GM18499 (cell line): ENCODE results near the gene ATP1A1.

Experiments used
- ATAC-seq: cut with Tn5 transposase; IDR thresholded peaks from one replicate; pipeline ENCODE4 v1.9.1; 2021; ENCODE audit warnings: moderate number of reproducible peaks; ENCODE audit not compliant: insufficient read depth, unreplicated experiment

Gene ATP1A1

DNA sequence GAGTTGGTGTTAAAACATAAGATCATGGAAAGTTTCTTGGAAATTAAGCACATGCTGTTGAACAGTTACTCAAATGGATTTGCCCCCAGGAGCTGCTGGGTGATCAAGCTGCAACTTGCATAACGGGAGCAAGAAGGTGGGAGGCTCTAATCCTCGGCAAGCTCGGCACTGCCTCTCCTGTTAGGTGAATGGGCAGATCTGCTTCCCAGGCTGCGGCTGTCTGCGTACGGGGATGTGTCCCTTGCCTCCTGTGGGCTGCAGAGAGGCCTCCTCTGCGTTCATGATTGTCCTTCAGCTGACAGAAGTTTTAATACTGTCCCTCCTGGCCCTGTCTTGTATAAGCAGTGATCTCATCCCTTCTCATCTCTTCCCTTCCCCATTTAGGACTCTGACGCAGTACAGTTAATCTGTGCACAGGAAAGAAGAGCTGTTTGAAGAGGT lies 36.7 kb downstream of the ATP1A1 start:
- no peak for ATAC-seq

DNA sequence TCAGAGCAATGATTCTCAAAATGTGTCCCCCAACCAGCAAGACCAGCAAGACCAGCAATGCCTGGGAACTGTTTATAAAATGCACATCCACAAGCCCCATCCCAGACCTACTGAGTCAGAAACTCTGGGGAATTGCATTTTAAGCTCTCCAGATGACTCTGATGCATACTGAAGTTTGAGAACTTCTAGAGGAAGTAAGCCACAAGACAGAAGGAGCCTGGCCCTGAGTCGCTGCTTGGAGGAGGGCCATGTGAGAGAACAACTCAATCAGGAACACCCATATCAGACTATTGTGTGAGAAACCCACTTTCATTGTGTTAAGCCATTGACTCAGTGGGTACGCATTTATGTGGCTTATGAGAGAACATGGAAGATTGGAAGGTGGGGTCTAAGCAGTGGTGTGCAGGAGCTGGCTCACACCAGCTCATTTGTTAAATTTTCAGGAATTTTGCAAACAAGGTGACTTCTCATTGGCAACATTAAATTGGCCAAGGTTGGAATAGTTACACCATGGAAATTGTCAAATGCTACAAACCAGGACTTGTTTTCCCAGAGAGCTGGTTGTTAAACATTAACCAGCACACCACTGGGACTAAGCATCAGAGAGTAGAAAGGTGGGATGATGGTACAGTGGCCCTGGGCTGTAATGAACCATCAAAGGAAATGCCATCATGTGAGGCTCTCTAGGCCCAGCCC lies 38.9 kb downstream of the ATP1A1 start:
- ATAC-seq = no peak

DNA sequence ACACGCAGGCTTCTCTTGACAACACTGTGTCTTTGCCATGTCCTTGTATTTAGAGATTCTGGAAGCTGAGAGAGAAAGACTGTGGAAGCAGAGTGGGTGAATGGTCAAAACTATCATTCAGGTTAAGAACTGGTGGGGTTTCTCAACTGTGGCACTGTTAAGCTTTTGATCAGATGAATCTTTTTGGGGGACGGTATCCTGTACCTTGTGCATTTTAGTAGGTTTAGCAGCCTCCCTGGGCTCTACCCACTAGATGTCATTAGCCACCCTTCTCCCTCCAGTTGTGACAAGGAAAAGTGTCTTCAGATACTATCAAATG lies 39.4 kb downstream of the ATP1A1 start:
- no peak for ATAC-seq

DNA sequence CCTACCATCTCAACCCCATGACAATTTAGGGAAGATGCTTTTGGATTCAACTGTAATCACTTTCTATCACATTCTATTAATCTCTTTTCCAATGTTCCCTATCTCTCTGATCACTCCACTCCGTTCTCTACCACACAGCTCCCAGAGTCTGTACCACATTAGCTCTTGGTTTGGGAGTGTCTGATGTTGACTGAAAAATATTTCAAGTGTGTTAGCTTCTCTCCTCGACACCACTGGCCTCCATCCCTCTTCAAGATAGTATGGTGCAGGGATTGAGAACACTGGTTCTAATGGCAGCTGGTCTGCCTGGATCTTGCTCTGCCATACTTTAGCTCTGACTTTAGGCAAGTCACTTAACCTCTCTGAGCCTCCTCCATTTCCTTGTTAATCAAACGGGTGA lies 39.9 kb downstream of the ATP1A1 start:
- ATAC-seq = no peak

DNA sequence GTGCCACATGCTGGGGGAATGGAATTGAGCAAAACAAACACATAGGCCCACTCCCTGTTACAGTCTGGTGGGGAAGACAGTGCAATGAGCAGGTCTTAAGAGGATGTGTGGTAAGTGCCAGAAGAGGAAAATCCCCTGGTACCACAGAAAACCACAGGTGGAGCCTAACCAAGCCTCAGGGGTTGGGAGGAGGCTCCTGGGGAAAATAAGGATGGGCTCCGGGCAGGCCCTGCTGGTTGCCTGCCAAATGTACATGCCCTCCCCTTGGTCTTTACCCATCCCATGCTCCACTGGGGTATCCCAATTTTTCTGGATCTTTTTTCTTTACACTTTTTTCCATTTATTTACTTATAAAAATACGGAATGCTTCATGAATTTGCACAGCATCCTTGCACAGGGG lies 40.4 kb downstream of the ATP1A1 start:
- no peak for ATAC-seq

DNA sequence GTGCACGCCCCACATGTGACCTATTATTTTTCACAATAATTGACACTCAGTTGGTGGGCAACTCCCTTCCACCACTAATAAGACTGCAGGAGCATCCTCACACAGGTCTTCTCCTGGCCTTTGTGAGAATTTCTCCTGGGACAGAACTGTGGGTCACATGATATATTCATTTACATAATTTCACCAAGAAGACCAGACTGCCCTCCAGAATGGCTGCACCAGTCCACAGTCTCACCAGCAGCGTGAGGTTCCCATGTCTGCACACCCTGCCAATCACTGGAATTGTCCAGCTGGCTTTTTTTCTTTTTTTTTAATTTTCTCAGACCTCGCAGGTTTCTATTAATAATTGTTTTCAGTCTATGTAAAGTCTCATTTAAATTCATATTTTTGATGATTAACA lies 41.3 kb downstream of the ATP1A1 start:
- ATAC-seq = no peak

DNA sequence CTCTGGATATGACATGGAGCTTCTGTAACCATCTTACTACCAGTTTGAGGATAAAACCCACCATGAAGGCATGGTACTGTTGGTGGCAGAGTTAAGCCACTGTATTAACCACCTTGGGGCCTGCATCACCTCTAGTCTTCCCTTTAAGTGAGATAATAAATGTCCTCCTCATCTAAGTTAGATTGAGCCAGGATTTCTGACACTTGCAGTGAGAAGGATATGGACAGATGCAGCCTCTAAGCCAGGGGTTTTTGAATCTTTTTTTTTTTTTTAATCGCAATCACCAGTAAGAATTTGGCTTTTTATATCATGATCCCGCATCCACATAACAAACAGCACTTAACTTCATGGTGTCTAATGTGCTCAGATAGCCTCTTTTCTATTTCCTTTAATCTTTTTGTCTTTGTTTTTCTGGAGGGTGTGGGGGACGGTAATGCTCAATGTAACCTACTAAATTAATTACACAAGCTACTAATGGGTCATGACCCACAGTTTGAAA lies 42.2 kb downstream of the ATP1A1 start:
- no peak for ATAC-seq

DNA sequence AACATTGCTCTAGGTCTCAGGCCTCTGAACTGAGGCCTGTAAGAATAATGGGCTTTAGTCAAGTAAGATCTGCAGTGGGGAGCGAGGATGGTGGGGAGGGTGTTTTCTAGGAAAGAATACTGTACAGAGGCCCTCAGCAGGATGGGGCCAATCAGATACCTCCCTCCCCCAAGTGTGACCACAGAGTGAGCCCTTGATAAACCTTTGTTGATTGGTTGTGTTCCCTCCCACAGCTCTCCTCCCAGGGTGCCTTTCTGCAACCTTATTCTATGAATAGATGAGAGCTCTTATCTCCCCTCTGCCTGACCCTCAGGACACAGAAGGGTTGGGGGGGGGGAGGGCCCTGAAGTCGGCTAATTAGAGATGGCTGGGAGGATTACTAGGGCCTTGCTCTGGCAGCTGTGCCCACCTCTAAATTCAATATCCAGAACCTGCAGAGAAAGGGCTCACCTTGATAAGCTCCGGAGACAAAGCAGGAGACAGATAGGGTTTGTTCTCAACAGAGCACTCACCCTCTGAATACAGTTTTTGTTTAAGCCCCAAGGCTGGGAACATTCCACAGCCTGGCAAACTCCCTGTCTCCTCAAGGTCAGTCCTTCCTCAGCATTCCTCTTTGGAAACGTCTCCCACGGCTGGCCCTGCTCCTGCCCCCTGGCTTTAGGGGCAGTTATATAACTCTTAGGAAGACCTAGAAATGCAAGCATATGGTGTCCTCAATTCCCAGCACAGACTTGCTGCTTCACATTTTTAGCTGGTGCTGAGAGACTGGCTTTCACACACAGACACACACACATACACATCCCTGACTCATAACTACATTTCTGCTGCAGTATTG lies 42.9 kb downstream of the ATP1A1 start:
- ATAC-seq = no peak

DNA sequence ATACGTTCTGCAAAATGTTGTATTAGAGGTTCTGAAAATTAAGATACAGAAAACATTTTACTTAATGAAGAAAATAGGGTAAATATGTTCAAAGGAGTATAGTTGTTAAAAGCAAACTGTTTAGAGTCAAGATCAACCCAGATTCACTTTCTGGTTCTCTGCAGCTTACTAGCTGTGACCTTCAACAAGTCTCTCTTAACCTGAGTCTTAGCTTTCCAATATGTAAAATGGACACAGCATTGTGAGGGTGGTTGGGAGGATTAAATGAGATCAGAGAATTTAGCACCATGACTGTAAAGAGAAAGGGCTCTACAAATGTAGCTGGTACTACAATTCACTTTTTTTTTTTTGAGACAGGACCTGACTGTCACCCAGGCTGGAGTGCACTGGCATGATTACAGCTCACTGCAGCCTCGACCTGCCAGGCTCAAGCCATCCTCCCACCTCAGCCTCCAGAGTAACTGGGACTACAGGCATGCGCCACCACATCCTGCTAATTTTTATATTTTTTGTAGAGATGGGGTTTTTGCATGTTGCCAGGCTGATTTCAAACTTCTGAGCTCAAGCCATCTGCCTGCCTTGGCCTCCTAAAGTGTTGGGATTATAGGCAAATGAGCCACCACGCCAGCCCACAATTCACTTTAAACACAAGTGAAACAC lies 43.9 kb downstream of the ATP1A1 start:
- no peak for ATAC-seq

DNA sequence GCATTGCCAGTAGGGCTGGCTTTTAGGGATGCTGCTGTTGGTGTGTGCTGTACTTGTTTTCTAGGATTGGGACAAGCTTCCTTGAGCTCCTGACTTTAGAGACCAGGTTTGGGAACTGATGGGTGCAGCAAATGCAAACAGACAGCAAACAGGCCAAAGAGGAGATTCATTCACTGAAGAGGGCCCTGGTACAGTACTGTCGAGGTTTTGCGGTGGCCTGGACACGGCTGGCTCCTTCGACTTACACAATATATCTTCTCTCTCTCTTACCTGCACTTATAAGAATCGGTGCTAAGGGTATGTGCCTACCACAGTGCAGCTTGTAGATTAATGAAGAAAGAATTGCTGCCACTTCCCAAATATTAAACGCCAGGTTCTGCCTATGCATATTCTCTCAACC lies 44.6 kb downstream of the ATP1A1 start:
- no peak for ATAC-seq

DNA sequence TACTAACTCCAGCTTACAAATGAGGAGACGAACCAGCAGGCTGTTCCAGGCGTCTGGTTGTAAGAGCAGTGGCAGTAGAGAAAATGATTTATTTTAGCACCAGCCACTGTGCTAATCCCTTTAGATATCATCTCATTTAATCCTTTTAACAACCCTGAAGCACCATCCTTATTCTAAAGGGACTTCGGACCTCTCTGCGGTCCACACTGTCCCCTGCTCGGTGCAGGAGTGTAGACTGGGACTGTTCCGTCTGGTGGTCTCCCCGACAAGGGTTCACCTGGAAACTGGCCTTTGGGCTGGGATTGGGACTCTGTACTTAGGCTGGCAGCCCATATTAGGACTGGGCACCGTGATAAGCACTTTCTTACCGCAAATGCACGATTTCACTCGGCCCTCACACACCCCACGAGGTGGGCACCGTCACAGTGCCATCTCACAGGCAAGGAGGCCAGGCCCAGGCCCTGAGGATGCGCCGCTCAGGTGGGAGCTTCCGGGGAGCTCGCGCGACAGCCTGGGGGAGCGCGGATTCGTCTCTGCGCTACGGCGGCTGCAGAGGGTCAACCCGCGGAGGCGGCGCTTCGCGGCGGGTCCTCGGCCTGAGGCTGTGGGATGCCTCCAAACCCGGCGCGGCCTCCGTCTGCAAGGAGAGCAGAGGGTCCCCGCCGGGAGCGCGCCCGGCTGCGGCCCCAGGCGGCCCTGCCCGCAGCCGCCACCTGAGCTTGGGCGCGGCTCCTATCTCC lies 45.2 kb downstream of the ATP1A1 start:
- peak; percentile 46 for ATAC-seq

DNA sequence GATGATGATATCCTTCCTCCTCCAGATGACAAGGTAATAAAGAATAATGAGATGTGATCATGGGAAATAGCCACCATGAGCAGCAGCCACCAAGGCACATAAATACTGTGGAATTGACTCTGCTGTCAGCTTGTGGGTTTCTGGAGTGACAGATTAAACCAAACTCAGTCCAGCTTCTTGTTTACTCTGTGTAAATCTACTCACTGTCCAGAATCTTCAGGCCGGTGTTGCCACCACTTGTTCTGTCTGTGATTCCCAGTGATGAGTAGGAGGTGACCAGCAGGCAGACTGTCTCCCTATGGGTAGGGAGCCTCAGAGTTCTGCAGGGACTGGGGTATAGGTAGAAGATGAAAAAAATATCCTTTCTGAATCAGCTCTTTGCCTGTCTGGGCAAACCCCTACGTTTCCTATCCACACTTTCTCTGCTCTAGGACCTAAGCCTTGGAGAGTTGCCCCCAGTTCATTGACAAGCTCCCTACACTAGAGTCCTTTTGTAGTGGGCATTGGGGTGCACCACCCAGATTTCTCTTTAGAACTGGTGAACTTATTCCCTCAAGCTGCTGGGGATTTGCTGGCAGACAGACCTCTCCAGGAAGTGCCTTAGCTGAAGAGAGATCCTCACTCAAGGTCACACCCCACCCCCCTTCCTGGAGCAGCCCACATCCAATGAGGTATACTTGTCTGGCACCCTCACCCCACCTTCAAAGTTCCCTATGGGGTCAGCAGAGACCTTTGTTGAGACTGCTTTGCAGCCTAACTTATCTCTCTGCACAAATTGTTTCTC lies 47.6 kb downstream of the ATP1A1 start:
- ATAC-seq = no peak

DNA sequence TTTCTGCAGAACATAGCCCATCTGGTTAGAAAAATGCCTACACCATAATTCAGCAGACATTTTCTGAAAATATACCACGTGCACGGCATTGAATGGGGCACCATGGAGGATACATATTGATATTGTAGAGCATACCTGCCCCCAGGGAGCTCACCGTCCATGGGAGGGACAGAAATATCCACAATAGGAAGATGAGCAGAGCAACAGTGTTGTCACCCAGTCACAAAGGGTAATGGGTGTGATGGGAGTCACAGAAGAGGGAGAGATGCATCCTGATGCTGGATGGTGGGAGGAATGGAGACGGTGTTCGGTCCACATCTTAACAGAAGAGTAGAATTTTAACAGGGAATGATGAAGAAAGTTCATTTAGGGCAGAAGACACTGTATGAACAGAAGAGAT lies 51.4 kb downstream of the ATP1A1 start:
- ATAC-seq = no peak

DNA sequence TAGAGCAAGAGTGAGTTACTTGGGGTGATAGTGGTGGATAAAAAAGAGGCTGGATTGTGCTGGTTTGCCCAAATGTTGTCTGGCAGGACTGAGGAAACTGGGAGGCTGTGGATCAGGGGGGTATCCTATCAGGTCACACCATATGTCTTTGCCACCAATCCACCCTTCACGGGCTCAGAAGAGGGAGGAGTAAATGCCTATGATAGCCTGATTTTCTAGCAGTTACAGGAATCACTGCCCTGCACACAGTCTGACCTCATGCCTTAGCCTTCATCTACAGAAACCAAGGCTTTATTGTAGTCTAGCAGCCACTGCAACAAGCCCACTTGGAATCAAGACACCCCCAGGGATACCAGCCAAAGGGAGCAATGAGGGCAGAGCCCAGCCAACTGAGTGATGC lies 51.8 kb downstream of the ATP1A1 start:
- ATAC-seq = no peak

DNA sequence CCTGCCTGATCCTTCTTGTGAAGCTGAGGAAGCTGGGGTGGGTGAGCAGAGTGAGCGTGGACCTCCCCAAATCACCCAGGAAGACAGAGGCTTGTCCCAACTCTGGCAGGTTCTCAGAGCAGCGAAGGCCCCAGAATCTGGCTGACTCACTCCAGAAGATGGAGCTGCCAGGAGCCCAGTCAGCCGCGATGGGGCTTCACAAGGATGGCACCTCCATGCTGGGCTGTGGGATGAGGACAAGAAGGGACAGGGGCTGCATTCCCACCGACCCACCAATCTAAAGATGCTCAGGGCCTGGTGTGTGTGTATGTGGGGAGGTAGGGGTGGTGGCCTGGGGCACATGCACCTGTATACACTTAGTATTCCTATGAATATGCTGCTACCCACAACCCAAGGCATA lies 52.9 kb downstream of the ATP1A1 start:
- ATAC-seq = no peak

DNA sequence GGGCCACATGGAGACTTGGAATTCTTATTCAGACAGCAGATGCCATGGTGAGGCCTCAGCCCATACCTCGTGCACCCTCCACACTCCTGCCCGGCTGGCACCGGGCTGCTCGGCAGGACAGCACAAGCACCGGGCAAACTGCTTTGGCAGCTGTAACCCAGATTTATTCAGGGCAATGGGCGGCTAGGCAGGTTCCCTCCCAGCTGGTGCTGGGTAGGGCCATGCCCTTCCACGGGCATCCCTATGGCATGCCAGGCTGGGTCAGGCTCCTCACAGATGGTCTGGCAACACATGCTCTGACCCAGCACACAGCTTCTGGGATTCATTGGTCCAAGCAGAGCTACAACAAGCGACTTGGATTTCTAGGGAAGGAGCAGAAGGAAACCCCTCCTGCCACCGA lies 53.4 kb downstream of the ATP1A1 start:
- ATAC-seq = no peak

DNA sequence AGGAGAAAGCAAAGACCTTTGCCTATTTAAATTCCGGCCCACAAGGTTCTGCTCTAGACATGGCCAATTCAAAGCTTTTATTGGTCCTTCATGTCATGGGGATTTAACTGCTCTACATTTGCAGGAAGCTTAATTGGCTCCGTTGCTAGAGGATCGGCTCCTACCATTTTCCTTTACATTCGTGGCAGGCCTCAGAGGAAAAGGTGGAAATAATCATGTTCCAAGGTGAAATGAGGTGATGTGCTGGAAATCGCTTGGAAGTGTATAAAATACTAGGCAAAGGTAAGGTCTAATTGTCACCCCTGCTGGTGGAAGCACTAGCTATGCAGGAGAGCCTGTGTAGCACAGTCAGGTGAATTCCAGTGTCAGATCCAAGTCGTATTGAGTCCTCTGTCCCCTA lies 55.5 kb downstream of the ATP1A1 start:
- no peak for ATAC-seq

DNA sequence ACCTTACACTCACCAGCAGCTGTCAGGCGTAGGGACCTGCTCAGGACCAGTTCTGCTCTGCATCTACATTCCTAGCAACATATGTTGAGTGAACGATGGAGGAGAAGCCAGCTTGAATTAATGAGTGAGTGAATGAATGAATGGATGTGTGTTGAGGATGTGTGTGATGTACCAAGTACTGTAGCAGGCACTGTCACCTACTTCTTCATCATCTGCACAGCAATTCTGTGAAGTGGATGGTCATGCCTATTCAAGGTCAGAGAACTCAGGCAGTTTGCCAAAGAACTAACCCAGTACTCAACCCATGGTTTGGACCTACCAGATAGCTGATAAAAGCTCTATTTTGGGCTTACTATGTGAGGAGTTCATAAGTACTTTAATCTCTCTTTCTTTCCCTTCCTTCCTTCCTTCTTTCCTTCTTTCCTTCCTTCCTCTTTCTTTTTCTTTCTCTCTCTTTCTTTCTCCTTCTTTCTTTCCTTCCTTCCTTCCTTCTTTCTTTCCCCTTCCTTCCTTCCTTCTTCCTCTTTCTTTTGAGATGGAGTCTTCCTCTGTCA lies 56.9 kb downstream of the ATP1A1 start:
- no peak for ATAC-seq

DNA sequence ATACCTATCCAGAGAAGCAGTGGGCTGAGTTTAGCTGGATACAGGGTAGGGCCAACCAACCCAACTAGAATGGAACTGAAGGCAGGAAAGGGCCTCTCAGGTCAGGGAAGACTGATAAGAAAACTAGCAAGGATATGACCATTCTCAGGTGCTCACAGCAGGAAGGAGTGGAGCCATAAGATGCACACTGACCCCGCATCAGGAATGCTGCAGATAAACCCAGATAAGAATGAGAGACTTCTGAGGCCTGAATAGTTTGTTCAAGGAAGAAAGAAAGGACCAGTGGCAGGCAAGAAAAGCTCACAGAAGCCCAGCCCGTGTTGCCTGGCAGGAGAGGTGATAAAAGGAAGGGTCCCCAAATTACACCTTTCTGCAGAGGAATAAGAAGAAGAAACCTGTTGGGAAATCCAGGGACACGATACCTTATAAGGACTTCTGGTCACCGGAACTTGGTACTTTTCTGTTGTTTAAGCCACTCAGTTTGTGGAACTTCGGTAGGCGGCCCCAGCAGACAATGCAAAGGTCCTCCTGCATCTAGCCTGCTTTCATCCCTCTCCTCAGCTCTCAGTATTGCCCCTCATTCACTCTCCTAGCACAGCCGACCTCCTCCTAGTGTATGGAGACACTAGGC lies 58.9 kb downstream of the ATP1A1 start:
- ATAC-seq = no peak
